Neural progenitor cell (in vitro differentiated cells): Measurements from ENCODE around the gene GALNTL6.

Experiments used
- EZH2 ChIP-seq: fragments of 200-600 bp; sonication (generic); IDR thresholded peaks from 2 replicates; pipeline ENCODE4 v1.6.1; 2017; ENCODE audit warnings: antibody characterized with exemption, mild to moderate bottlenecking, moderate library complexity
- EZH2phosphoT487 ChIP-seq: fragments of 200-600 bp; sonication (generic); IDR thresholded peaks from 2 replicates; pipeline ENCODE4 v1.6.1; 2017; ENCODE audit warnings: antibody characterized with exemption
- TF ChIP-seq, protein P1 (sequence below): fragments of 200-600 bp; sonication (generic); IDR thresholded peaks from 2 replicates; pipeline ENCODE4 v1.5.1; 2017; ENCODE audit warnings: antibody characterized with exemption, mild to moderate bottlenecking

DNA sequence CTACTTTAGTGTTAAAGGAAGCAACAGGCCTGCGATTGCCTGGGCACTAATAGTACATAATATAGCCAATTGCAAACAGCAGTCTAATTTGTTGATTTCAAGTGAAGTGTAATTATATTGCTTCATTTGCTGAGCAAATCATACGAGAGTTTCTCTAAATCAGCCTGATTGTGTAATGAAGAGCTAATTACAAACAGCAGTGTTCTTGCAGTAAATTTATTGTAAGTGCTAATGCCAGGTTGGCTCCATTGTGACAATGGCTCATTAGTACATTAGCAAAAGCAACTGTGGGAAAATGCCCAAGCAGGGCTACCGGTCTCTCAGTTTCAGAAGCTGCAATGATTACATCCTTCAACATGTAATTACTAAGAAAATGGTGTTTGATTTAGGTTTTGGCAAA lies 591.5 kb downstream of the GALNTL6 start:
- TF ChIP-seq, protein P1, sequence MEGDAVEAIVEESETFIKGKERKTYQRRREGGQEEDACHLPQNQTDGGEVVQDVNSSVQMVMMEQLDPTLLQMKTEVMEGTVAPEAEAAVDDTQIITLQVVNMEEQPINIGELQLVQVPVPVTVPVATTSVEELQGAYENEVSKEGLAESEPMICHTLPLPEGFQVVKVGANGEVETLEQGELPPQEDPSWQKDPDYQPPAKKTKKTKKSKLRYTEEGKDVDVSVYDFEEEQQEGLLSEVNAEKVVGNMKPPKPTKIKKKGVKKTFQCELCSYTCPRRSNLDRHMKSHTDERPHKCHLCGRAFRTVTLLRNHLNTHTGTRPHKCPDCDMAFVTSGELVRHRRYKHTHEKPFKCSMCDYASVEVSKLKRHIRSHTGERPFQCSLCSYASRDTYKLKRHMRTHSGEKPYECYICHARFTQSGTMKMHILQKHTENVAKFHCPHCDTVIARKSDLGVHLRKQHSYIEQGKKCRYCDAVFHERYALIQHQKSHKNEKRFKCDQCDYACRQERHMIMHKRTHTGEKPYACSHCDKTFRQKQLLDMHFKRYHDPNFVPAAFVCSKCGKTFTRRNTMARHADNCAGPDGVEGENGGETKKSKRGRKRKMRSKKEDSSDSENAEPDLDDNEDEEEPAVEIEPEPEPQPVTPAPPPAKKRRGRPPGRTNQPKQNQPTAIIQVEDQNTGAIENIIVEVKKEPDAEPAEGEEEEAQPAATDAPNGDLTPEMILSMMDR = no peak
- TF ChIP-seq EZH2 = no peak
- TF ChIP-seq EZH2phosphoT487 = no peak
